ENCODE results near the gene STK4.
"Not testable (repeated sequence)": the region's sequence is repeated elsewhere in the genome, so short reads cannot be mapped to it uniquely, and the experiment has no call there.

The STK4 gene

GRCh38 chr20:45053430-45054351 lies 87.4 kb downstream of the STK4 start:
- no peak for DNase-seq (ENCODE audit: low read depth, low spot score)

- no peak for DNase-seq (ENCODE audit: low read depth, low spot score)
These were observed 88.7 kb downstream of the STK4 start for GRCh38 chr20:45055056-45055455.

- no peak for DNase-seq (ENCODE audit: low read depth, low spot score)
These were observed 90.3 kb downstream of the STK4 start for GRCh38 chr20:45056473-45057173.

GRCh38 chr20:45058168-45058850 lies 92.0 kb downstream of the STK4 start:
- no peak for DNase-seq (ENCODE audit: low read depth, low spot score)

- no peak for DNase-seq (ENCODE audit: low read depth, low spot score)
These were observed 92.9 kb downstream of the STK4 start for GRCh38 chr20:45059022-45059728.

GRCh38 chr20:45060294-45060693 lies 94.0 kb downstream of the STK4 start:
- no peak for DNase-seq (ENCODE audit: low read depth, low spot score)

- DNase-seq (ENCODE audit: low read depth, low spot score) = no peak
These were observed 94.9 kb downstream of the STK4 start for GRCh38 chr20:45061244-45061643.

GRCh38 chr20:45063107-45063506 lies 96.8 kb downstream of the STK4 start:
- DNase-seq (ENCODE audit: low read depth, low spot score) = not testable (repeated sequence)

GRCh38 chr20:45064812-45065211 lies 98.5 kb downstream of the STK4 start:
- DNase-seq (ENCODE audit: low read depth, low spot score) = no peak

- no peak for DNase-seq (ENCODE audit: low read depth, low spot score)
These were observed 100.1 kb downstream of the STK4 start for GRCh38 chr20:45066372-45066771.

GRCh38 chr20:45067087-45067486 lies 100.8 kb downstream of the STK4 start:
- no peak for DNase-seq (ENCODE audit: low read depth, low spot score)

GRCh38 chr20:45067558-45067957 lies 101.2 kb downstream of the STK4 start:
- DNase-seq (ENCODE audit: low read depth, low spot score) = no peak

GRCh38 chr20:45069261-45069660 lies 102.9 kb downstream of the STK4 start:
- DNase-seq (ENCODE audit: low read depth, low spot score) = no peak

GRCh38 chr20:45070932-45071632 lies 104.8 kb downstream of the STK4 start:
- no peak for DNase-seq (ENCODE audit: low read depth, low spot score)

- no peak for DNase-seq (ENCODE audit: low read depth, low spot score)
These were observed 105.8 kb downstream of the STK4 start for GRCh38 chr20:45072066-45072465.

GRCh38 chr20:45073221-45073620 lies 106.9 kb downstream of the STK4 start:
- DNase-seq (ENCODE audit: low read depth, low spot score) = no peak

GRCh38 chr20:45077559-45077958 lies 111.2 kb downstream of the STK4 start:
- DNase-seq (ENCODE audit: low read depth, low spot score) = no peak

- no peak for DNase-seq (ENCODE audit: low read depth, low spot score)
These were observed 114.7 kb downstream of the STK4 start for GRCh38 chr20:45080867-45081624.

GRCh38 chr20:45082468-45082867 lies 116.2 kb downstream of the STK4 start:
- DNase-seq (ENCODE audit: low read depth, low spot score) = no peak

- DNase-seq (ENCODE audit: low read depth, low spot score) = no peak
These were observed 116.8 kb downstream of the STK4 start for GRCh38 chr20:45083127-45083526.
